Activated T-helper 1 cell treated with anti-CD3 and anti-CD28 coated beads, Interleukin-12 subunit alpha, Interleukin-12 subunit beta, Interleukin-2, Interleukin-4 antibody, amounts not matched to agents 30 ng/mL and 10 ng/mL and 1 ng/mL, durations not matched to agents 14 hours and 24 hours and 36 hours (primary cell): ENCODE measurements around the gene AFTPH. TPM values are rescaled to one million over a fixed set of nuclear protein-coding genes. Genes with fewer than 3 reads are reported as not detected.

ENCODE experiments used
- DNase-seq: peaks from one replicate; pipeline ENCODE4 v3.0.0; 2021; ENCODE audit warnings: low spot score
- H3K27ac Mint-ChIP-seq: one replicate; pipeline ENCODE4 v1.8.0; 2021; ENCODE audit warnings: mild to moderate bottlenecking, mixed read lengths
- H3K27me3 Mint-ChIP-seq: one replicate; pipeline ENCODE4 v1.8.0; 2022; ENCODE audit warnings: mild to moderate bottlenecking, moderate library complexity, mixed read lengths; ENCODE audit not compliant: insufficient read depth
- H3K36me3 Mint-ChIP-seq: one replicate; pipeline ENCODE4 v1.8.0; 2021; ENCODE audit warnings: low read depth, mixed read lengths
- H3K4me1 Mint-ChIP-seq: one replicate; pipeline ENCODE4 v1.8.0; 2021; ENCODE audit warnings: low read depth, mixed read lengths
- H3K4me3 Mint-ChIP-seq: one replicate; pipeline ENCODE4 v1.8.0; 2021; ENCODE audit warnings: mild to moderate bottlenecking, moderate library complexity, mixed read lengths
- H3K9me3 Mint-ChIP-seq: one replicate; pipeline ENCODE4 v1.8.0; 2021; ENCODE audit warnings: mixed read lengths
- intact Hi-C: fragments of 100-400 bp; cut with micrococcal nuclease; formaldehyde crosslinking; loops from one replicate; pipeline ENCODE4 v1.15.1; 2024
- total RNA-seq: library from RNA; stranded (reverse); gene quantifications from 2 replicates; pipeline ENCODE4 v1.2.3, GENCODE V29; 2022

The AFTPH gene
- total RNA-seq, 1 donor from 2014 or later: 42.4 TPM

DNA sequence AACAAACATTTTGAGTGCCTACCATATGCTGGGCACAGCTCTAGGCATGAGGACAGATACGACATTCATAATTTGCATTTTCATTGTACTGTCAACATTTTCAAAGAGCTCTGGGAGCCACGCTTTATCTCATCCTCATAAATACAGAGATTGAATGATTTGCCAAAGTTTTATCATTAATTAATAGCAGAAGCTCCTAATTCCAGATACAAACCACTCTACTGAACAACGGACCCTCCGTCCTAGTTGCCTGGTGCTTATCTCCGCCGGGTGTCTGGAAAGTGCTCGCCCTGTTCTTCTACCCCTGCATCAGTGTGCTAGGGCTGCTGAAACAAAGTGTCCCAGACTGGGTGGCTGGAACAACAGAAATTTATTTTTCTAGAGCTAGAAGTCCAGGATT lies 105.7 kb downstream of the AFTPH start:
- Mint-ChIP-seq H3K27me3 (no peaks in the 10 kb centered on the region), H3K36me3 (peaks cover 24% of the 10 kb centered on the region), H3K4me3 (no peak overlapping the region), H3K27ac (no peak overlapping the region), H3K4me1 (peaks cover 7% of the 10 kb centered on the region), H3K9me3 (no peaks in the 10 kb centered on the region)
- DNase-seq: no peak
- intact Hi-C loops: no loop called here

DNA sequence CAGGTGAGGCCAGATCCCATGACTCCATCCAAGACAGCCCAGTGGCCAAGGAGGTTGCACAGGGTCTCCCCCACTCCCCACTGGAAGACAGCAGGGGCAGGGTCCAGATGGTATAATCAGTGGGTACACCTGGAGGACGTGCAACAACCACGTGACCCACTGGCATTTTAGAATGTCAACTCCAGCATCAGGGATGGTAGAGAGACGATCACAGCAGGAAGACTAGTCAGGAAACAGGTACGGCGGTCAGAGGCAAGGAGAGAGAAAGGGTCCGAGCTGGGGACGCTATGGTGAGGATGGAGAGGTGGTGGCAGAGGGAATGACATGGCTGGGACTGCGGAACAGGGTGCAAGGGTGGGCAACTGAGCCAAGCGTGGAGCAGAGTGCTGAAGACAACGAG lies 106.6 kb downstream of the AFTPH start:
- Mint-ChIP-seq H3K36me3 (peaks cover 27% of the 10 kb centered on the region), H3K27ac (no peak overlapping the region), H3K4me3 (peak overlapping the region; percentile 15), H3K27me3 (no peaks in the 10 kb centered on the region), H3K9me3 (no peaks in the 10 kb centered on the region), H3K4me1 (peaks cover 6% of the 10 kb centered on the region)
- intact Hi-C loops: no loop called here
- no peak for DNase-seq

DNA sequence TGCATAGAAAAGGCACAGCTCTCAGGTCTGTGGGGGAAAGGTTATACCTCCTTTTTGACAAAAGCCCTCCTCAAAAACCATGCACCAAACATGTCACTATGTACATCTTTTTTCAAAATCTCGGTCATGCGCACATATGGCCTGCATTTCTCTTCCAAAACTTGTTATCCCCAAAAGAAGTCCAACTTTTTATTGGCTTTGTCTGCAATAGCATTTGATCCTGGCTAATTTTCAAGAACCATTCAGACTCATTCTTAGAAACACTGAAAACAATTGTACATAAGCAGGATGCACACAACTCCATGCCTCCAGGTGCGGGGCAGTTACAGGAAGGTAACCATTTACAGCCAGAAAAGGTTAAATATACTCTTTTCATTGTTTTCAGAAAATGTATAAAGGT lies 107.6 kb downstream of the AFTPH start:
- no peak for DNase-seq
- Mint-ChIP-seq H3K27ac (no peak overlapping the region), H3K4me3 (no peak overlapping the region), H3K36me3 (peaks cover 29% of the 10 kb centered on the region), H3K9me3 (no peaks in the 10 kb centered on the region), H3K27me3 (no peaks in the 10 kb centered on the region), H3K4me1 (peaks cover 5% of the 10 kb centered on the region)
- intact Hi-C loops: no loop called here

DNA sequence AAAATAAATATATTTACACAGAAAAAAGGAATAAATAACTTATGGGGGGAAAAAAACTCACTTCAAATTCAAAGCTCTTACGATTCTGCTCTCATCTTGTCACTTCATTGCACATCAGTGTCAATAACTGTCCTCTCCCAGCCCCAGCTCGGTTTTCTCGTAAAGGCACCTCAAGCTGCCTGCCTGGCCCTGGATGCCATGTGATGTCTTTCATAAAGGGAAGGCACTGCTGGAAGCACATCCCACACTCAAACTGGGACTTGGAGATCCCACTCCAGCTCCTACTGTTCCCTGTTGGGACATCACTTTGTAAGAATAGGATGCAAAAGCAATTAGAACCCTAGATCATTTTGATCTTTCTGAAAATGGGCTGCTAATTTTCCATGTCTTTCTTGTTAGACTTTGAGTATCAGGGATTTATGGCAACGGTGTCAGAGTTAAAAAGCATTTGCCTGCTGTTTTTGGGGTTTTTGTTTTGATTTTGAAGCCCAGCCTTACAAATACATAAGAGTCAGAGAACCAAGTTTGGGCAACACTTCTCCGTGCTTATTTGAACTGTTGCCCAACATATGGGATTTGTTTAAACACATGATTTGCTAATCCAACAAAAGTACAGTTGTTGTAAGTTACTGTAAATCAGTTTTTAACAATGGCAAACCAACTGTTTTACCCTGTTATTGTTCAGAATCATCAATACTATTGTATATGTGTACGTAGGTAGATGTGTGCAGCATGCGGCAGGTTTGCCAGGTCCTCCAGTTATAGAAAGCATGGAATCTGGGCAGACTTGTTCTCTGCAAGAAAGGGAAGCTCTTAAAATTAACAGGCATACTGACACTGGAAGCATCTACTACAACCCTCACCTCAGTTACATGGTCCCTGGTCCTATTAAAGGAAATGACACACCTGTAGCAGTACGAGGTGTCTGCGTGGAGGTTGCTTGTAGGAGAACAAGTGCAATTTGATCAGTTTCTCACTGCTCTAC lies 109.0 kb downstream of the AFTPH start:
- intact Hi-C loops: no loop called here
- Mint-ChIP-seq H3K27me3 (no peaks in the 10 kb centered on the region), H3K4me3 (no peak overlapping the region), H3K9me3 (no peaks in the 10 kb centered on the region), H3K27ac (no peak overlapping the region), H3K36me3 (peaks cover 34% of the 10 kb centered on the region), H3K4me1 (peaks cover 18% of the 10 kb centered on the region)
- DNase-seq: no peak

DNA sequence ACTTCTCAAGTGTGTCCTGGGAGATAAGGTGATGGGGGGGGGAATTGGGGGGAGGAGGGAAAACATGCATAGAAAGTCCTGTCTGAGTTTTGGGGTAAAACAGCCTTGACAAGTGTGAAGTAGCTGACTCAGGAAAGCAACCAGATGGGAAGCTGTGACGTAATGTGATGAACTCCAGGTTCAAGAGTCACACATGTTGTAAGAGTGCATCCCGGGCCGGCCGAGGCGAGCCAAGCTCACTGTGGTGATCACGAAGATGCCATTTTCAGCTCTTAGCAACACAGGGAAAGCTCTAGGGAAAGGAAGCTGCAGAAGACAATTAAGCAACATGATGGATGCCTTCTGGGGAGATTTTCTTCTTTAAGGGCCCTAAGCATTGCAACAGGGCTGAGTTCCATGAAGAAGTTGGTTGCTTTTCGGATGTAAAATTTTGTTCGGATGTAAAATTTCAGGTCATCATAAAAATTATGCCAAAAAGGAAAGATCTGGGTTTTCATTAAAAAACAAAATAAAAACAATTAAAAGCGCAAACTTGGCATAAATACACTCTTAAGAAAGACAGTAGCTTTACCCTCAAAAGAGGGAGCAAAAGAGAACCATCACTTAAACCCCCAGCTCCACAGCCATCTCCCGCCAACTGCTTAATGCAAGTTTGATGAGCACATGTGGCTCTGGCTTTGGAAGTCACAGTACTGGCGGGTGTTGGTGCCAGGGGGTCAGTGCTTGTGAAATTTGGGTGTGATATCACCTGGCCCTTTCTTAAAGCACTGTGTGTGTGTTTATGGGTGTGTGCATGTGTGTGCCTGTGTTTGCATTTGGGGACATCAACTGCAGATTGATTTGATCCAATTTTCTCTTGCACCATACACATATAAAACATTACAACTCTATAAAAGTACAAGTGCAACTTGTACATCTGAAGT lies 110.5 kb downstream of the AFTPH start:
- Mint-ChIP-seq H3K27me3 (no peaks in the 10 kb centered on the region), H3K4me3 (no peak overlapping the region), H3K36me3 (peaks cover 37% of the 10 kb centered on the region), H3K27ac (no peak overlapping the region), H3K4me1 (peaks cover 33% of the 10 kb centered on the region), H3K9me3 (no peaks in the 10 kb centered on the region)
- intact Hi-C loops: no loop called here
- no peak for DNase-seq

DNA sequence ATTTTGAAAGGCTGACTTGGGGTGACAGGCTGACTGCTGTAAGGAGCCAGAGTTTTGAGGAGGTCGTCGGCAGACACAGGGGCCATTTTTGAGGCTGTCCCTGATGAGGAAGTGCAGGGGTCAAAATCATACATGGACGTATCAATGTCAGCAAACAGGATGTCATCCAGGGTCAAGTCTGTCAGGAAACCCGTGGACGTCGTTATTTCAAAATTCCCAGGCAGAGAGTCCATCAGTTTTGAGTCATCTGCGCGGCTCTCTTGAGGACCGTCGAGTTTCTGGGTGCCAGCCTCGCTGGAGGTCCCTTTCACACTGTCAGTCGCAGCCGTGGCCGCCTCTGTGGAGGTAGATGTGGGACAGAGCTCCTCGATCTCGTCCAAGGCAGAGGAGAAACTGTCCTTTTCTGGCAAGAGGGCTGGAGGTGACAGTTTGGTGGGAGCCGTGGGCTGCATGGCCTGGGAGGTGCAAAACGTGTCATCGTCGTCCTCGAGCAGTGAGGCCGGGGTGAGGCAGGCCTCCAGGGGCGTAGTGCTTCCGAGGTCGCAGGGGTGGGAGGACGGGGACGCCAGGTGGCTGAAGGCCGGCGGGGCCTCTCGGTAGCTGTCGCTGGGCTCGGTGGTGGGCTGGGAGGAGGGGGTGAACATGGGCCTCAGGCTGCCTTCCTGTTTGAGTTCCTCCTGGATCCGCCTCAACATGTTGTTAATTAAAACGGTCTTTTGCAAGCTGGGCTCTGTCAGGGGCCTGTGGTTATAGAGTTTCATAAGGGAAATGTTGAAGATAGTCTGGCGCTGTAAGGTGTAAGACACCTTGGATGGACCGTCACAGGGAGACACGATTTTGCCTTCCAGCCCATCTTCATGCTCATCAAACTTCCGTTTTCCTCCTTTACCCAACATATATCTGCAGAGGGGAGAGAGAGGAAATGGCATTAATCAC lies 112.1 kb downstream of the AFTPH start:
- intact Hi-C loops: no loop called here
- Mint-ChIP-seq H3K36me3 (peaks cover 28% of the 10 kb centered on the region), H3K4me3 (peak overlapping the region; percentile 23)

DNA sequence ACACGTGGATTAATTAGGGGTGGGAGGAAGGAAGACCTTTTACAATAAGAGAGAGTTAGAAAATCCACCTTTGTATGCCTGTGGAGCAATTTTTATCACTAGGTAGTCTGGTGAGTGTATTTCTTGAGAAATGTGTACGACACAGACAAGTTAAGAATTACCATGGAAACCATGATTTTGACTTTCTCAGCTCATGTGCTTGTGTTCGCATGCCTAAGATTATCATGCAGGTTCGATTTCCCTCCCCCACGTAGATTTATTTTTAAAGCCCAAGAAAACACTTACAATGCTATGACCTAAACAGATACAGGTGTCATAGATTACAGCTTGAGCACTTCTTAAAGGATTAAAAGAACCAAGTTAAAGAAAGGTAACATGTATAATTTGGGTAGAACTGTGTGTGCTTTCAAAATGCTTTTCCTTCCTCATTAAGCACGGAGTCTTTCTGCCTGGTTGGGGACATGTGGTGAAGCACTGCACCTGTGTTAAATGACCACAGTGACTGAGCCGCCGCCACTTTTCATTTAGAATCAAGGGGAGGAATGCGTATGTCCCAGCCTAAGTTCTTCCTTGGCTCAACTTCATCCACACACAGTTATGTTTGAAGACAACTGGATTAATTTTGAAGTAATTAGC lies 113.0 kb downstream of the AFTPH start:
- H3K27ac Mint-ChIP-seq: peak overlapping the region; percentile 85
- peaks cover 54% of the 10 kb centered on the region for H3K4me1 Mint-ChIP-seq
- peaks cover 28% of the 10 kb centered on the region for H3K36me3 Mint-ChIP-seq
- no peaks in the 10 kb centered on the region for H3K27me3 Mint-ChIP-seq
- intact Hi-C loops: no loop called here
- no peak for DNase-seq
- H3K4me3 Mint-ChIP-seq: peak overlapping the region; percentile 23
- H3K9me3 Mint-ChIP-seq: no peaks in the 10 kb centered on the region

More for the DNA sequence above, 112.1 kb downstream of the AFTPH start:
- H3K27ac Mint-ChIP-seq: peak overlapping the region; percentile 85
- H3K9me3 Mint-ChIP-seq: no peaks in the 10 kb centered on the region
- DNase-seq: no peak
- no peaks in the 10 kb centered on the region for H3K27me3 Mint-ChIP-seq
- peaks cover 49% of the 10 kb centered on the region for H3K4me1 Mint-ChIP-seq

DNA sequence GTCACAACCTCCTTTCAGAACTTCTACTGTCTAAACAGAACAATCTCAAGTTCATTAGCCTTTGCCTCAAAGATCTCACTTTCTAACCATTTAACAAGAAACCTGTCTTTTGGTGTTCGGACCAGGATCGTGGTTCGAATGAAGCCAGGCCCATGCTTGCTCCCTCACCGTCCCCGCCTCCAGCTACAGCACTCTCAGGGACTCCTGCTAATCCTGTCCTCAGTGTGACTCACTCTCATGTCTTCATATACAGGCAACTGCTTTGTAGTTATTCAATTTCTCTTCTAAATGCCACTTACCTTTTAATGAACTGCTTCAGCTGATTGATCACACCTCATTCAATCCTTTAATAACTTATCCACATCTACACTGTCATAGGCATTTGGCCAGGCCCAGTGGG lies 113.8 kb downstream of the AFTPH start:
- H3K36me3 Mint-ChIP-seq: peaks cover 26% of the 10 kb centered on the region
- peak overlapping the region; percentile 32 for H3K4me3 Mint-ChIP-seq
- peak overlapping the region; percentile 85 for H3K27ac Mint-ChIP-seq
- no peaks in the 10 kb centered on the region for H3K9me3 Mint-ChIP-seq
- intact Hi-C loops: no loop called here
- H3K27me3 Mint-ChIP-seq: no peaks in the 10 kb centered on the region
- no peak for DNase-seq
- H3K4me1 Mint-ChIP-seq: peaks cover 58% of the 10 kb centered on the region

DNA sequence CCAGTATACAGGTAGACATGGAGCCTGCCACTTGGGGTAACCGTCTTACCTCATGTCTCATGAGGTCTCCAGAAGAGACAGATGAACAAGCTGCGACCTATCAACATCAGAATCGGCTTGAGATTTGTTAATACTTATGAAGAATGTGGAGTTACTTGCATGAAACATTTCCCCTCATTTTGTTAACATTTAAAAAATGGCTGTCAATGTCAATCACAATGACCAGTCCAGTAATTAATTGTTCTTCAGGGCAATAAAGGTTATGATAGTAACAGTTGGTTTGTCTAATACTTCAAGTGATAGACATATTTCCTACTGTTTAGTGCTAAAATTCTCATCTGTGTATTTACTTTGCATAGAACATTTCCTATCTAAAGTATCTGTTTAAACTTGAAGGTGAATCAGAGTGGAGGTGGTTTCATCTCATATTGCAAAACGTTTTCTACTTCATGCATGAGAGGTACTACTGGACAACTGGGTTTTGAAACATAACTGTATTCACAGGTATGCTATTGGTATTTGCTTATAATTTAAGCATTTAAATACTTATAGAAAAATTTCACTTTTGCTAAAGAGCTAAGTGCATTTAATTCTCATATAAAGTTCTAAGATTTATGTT lies 114.5 kb downstream of the AFTPH start:
- peaks cover 20% of the 10 kb centered on the region for H3K36me3 Mint-ChIP-seq
- intact Hi-C loops: no loop called here
- H3K4me1 Mint-ChIP-seq: peaks cover 64% of the 10 kb centered on the region
- H3K4me3 Mint-ChIP-seq: peak overlapping the region; percentile 7
- peak overlapping the region; percentile 85 for H3K27ac Mint-ChIP-seq
- H3K27me3 Mint-ChIP-seq: no peaks in the 10 kb centered on the region
- H3K9me3 Mint-ChIP-seq: no peaks in the 10 kb centered on the region
- DNase-seq: no peak

DNA sequence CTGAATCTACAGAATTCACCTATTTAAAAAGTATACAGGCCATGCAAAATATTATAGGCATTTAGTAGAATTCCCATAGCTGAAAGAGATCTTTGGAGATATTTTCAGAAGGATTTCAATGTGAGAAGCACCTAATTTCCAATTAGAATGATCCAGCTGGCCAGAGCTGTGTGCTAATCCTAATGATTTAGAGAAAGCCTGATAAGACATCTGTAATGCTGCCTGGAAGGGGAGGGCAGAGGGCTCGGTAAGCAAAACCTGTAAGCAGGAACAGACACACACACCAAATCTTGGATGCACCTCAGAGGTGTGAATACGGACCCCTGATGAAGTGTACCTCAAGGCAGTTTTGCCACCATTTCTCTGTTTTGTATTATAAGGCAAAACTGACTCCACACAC lies 115.6 kb downstream of the AFTPH start:
- no peak overlapping the region for H3K4me3 Mint-ChIP-seq
- H3K27me3 Mint-ChIP-seq: no peaks in the 10 kb centered on the region
- H3K4me1 Mint-ChIP-seq: peaks cover 74% of the 10 kb centered on the region
- H3K9me3 Mint-ChIP-seq: no peaks in the 10 kb centered on the region
- no peak for DNase-seq
- H3K27ac Mint-ChIP-seq: no peak overlapping the region
- peaks cover 13% of the 10 kb centered on the region for H3K36me3 Mint-ChIP-seq
- intact Hi-C loops: no loop called here

DNA sequence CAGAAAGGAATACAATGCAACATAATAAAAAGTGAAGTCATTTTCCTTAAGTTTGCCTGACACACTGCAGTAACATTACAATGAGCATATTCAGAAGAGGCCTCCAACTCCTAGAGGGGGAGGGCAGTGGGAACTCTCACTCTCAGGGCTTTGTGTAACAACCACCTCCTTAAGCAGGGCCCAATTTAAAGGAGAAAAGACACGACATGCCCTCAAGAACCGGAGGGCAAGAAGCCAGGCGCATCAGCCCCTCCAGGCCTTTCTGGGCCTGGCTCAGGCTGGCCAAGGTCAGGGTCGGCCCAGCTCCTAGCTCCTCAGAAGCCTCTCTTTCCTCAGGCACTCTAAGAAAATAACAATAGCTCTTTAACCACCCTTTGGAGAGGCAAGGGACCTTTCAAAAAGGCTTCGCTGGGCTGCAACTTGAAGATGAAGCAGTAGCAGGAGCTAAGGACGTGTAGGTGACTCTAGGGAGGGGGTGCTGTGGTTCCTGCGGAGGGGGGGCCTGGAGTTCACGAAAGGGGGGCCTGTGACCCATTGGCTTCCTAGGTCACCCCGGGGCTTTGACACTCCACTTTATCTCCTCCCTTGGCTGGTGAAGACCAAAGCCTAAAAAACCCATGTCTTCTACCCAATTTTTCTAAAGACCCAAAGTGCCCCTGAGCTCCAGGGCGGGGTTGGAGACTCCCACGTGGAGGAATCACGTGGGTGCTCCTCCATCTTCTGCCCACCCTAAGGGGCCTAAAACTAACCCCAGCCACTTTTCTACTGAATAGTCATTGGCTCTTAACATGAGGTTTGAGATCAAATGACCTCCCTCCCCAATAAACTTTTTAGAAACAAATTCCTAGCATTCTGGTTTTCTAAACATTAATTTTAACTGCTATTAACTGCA lies 116.3 kb downstream of the AFTPH start:
- no peaks in the 10 kb centered on the region for H3K27me3 Mint-ChIP-seq
- H3K4me1 Mint-ChIP-seq: peaks cover 81% of the 10 kb centered on the region
- peaks cover 13% of the 10 kb centered on the region for H3K36me3 Mint-ChIP-seq
- H3K27ac Mint-ChIP-seq: no peak overlapping the region
- no peak overlapping the region for H3K4me3 Mint-ChIP-seq
- no peaks in the 10 kb centered on the region for H3K9me3 Mint-ChIP-seq
- DNase-seq: no peak
- intact Hi-C loops: no loop called here
